NCI-H82 treated with DMSO at 0.1 percent for 48 hours (cell line): ENCODE results near the gene SLC25A25.
"Not testable (repeated sequence)": the region's sequence is repeated elsewhere in the genome, so short reads cannot be mapped to it uniquely, and the experiment has no call there.

Experiments used
- DNase-seq: peaks from one replicate; lab custom pipeline; 2025; ENCODE audit not compliant: unreplicated experiment; lab: John Stamatoyannopoulos, UW

SLC25A25 gene

GRCh38 chr9:128067645-128068385 lies at the start of gene SLC25A25:
Gene SLC25A25 (plus strand): TSS chr9:128068232. CDS start chr9:128068320, 88 bp downstream.
- DNase-seq: peak; percentile 94

DNA sequence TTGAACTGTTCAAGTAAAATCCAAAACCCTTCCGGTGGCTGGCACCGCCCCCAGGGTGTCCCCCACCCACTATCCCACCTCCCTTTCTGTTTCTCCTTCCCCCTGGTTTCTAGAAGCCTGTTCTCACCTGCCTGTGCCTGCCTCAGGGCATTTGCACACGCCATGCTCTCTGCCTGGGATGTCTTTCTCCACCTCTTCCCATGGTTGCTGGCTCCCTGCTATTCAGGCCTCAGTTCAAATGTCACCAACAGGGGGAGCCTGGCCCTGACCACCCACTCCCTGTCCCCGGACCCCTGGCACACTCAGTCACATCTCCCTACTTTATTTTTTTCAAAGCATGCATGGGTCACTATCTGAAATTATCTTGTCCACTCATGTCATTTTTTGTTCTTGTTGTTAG lies 47.3 kb upstream of the SLC25A25 start:
- DNase-seq: no peak

- DNase-seq: no peak
Observed at GRCh38 chr9:128021098-128021497, 46.9 kb upstream of the SLC25A25 start.

DNA sequence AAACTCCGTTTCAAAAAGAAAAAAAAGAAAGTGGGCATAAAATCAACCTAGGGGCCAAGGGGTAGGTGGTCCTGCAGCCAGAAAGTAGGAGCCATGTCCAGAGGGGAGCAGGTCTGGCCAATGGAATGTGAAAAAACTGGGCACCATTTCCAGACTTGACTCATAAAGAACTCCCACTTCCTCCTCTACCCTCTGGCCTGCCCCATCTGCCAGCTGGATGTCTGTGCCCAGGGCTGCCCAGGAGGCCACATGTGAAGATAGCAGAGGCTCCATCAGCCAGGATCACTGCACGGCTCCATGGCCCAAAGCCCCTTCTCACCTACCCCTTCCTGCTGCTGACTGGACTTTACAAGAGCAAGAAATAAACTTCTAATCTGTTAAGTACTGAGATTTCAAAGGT lies 45.1 kb upstream of the SLC25A25 start:
- DNase-seq: no peak

GRCh38 chr9:128023671-128024070 lies 44.4 kb upstream of the SLC25A25 start:
- DNase-seq: not testable (repeated sequence)

- no peak for DNase-seq
Observed at GRCh38 chr9:128024761-128025308, 43.2 kb upstream of the SLC25A25 start.

- DNase-seq: no peak
Observed at GRCh38 chr9:128025736-128026135, 42.3 kb upstream of the SLC25A25 start.

DNA sequence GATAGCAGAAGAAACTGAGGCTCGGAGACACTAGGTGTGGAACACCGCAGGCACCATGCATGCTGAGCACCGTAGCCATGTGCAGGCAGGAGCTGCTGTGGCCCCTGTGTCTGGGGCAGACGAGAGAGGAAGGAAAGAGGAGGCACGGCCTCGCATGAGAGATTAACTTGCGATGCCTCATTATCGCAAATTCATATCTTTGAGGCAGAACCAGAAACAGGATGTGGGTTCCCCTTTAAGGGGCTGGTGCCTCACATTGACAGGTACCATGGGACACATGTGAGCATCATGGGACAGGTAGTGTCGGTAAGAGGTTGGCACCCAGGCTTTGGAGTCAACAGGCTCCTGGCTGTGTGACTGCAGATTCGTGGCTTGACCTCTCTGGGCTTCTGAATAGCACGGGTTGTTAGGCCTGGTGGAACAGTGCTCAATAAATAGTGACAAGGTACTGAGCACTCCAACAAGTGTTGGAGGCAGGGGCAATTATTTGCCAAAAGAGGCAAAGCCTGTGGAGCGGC lies 41.7 kb upstream of the SLC25A25 start:
- no peak for DNase-seq

DNA sequence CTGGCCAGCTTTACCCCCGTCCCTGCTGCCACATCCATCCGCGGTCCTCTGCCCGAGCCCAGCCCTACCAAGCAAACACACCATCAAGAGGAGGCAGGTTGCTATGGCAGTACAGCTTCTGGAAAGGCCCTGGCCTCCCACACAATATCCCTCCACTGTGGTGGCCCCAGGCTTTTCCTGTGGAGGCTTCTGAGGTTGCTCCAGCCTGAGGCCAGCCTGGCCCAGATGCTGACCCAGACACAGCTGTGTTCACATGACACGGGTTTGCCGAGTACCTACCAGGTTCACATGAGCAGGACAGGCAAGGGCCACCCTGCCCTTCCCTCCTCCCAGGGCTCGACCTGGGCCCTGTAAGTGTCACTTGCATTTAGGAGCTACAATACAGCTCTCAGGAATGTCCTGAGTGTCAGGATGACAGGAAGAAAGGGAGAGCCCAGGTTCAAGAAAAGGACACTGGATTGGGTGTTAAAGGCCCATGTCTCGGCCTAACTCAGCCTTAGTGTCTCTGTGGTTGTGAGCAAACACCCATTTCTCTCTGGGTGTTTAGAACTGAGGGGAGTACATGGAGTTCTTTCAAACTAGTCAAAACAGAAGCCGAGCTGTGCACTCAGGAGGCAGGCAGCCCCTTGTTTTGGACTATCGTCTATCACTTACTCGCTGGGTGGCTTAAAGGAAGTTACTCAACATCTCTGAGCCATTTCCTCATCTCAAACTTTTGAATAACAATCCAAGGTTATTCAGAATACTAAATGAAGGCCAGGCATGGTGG lies 41.1 kb upstream of the SLC25A25 start:
- no peak for DNase-seq

DNA sequence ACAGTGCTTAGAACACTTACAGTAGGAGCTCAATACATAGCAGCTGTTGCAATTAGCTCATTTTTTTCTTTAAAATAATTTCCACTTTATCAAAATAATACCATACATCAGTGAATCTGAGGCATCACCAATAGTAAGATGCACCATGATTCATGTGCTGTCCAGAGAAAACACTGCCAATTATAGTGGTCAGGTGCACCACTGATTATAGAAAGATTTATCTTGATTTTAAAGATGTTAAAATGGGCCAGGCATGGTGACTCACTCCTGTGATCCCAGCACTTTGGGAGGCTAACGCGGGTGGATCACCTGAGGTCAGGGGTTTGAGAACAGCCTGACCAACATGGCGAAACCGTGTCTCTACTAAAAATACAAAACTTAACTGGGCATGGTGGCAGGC lies 40.3 kb upstream of the SLC25A25 start:
- no peak for DNase-seq

GRCh38 chr9:128033609-128034008 lies 34.4 kb upstream of the SLC25A25 start:
- DNase-seq: no peak

DNA sequence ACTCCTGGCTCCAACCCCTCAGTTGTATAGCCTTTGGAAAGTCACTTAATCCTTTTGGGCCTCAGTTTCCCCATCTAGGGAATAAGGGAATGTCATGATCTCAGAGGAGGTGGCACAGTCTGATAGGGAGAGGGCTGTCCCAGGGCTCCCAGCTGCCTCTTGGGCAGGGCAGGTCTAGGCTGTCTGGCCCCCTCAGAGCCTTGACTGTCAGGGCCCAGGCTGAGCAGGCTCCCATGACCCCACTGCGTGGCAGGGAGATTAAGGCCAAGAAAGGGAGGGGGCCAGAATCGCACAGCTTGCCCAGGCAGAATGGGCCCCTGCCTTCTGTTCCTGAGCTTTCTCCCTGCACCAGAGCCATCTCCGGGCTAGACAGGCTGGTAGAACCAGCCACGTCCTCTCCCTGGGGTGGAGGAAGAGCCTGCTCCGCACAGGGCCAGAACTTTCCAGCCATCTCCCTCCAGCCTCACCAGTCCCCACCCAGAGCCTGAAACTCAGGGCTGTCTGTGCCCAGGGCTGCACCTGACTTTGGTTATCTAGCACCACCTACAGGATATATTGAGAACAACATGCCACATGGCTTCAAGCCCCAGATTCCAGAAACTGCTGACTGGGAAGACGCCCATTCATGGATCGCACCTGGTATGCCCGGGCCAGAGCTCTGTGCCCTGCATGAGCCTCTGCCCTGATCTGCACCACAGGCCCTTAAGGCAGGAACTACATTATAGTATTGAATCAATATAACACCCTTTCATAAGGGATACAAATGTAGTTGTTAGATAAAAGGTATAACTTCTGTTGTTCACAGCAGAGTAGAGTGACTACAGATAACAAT lies 33.0 kb upstream of the SLC25A25 start:
- peak; percentile 74 for DNase-seq

- DNase-seq: not testable (repeated sequence)
Observed at GRCh38 chr9:128036522-128036921, 31.5 kb upstream of the SLC25A25 start.

DNA sequence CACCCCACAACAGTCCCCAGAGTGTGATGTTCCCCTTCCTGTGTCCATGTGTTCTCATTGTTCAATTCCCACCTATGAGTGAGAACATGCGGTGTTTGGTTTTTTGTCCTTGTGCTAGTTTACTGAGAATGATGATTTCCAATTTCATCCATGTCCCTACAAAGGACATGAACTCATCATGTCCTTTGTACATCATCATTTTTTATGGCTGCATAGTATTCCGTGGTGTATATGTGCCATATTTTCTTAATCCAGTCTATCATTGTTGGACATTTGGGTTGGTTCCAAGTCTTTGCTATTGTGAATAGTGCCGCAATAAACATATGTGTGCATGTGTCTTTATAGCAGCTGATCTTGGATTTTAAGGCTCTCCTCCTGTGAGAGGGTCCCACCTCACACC lies 27.2 kb upstream of the SLC25A25 start:
- not testable (repeated sequence) for DNase-seq

GRCh38 chr9:128042043-128042442 lies 26.0 kb upstream of the SLC25A25 start:
- no peak for DNase-seq

DNA sequence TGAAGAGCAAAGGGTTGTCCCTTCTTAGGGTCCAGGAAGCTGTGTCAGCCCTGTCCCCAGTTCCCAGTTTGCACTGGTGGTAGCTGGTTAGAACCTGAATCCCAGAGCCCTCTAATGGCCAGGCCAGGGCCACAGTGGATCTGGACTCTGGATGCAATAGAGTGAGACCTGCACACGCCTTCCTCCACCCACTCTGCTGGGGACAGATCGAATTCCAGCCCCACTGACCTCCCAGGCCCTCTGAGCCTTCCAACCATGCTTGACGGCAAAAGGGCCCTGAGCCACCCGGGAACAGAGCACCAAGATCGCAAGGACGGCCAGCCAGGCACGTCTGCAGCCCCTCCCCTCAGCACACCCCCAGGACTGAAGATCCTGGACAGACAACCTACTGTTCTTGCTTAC lies 24.6 kb upstream of the SLC25A25 start:
- no peak for DNase-seq

DNA sequence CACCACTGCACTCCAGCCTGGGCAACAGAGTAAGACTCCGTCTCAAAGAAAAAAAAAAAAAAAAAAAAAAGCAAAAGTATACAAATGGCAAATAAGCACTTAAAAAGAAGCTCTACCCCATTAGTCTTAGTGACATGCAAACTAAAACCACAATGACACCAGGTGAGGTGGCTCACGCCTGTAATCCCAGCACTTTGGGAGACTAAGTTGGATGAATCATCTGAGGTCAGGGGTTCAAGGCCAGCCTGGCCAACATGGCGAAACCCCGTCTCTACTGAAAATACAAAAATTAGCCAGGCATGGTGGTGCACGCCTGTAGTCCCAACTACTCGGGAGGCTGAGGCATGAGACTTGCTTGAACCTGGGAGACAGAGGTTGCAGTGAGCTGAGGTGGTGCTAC lies 22.6 kb upstream of the SLC25A25 start:
- not testable (repeated sequence) for DNase-seq

DNA sequence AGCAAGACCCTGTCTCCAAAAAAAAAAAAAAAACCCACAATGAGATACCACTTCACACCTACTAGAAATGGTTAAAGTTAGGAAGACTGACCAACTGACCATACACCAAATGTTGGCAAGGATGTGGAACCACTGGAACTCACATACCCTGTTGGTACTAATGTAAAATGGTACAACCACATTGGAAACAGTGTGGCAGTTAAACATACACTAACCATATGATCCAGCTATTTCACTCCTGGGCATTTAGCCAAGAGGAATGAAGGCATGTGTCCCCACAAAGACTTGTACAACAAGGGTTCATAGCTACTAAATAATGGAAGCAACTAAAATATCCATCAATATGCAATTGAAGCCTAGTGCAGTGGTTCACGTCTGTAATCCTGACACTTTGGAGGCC lies 22.2 kb upstream of the SLC25A25 start:
- DNase-seq: no peak

GRCh38 chr9:128047231-128047630 lies 20.8 kb upstream of the SLC25A25 start:
- no peak for DNase-seq

DNA sequence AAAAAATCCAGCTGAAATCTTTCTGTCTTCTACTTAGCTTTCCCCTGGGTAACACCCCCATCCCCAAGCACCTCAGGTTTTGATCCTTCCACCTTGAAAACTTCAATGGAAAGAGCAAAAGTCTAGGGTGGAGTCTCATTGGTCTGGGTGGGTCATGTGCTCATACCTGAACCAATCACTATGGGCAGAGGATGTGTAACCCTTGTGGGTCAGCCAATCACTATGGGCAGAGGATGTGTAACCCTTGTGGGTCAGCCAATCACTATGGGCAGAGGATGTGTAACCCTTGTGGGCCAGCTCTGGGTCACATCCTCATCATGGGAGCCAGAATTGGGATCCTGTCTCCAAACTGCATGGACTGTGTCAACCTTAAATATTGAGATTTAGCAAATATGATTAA lies 19.4 kb upstream of the SLC25A25 start:
- no peak for DNase-seq

- no peak for DNase-seq
Observed at GRCh38 chr9:128049843-128050242, 18.2 kb upstream of the SLC25A25 start.
